GM12873 (cell line): Measurements from ENCODE around the gene CFAP52.

Source experiments
- CTCF ChIP-seq: IDR thresholded peaks from 2 replicates; pipeline ENCODE4 v1.5.1; 2012; ENCODE audit warnings: low read depth, mild to moderate bottlenecking, moderate library complexity, low read length, control low read depth; ENCODE audit not compliant: insufficient read depth; ENCODE audit errors: missing control alignments

CFAP52 gene

GRCh38 chr17:9575381-9576101, 901 bp upstream of the CFAP52 start, which contains the start of gene STX8:
TSS of gene STX8 (minus strand) at chr17:9575820. CDS start at chr17:9575808, 12 bp downstream.
- peak; percentile 17 for TF ChIP-seq CTCF

- no peak for TF ChIP-seq CTCF
Observed at GRCh38 chr17:9577373-9577709, 899 bp downstream of the CFAP52 start.

DNA sequence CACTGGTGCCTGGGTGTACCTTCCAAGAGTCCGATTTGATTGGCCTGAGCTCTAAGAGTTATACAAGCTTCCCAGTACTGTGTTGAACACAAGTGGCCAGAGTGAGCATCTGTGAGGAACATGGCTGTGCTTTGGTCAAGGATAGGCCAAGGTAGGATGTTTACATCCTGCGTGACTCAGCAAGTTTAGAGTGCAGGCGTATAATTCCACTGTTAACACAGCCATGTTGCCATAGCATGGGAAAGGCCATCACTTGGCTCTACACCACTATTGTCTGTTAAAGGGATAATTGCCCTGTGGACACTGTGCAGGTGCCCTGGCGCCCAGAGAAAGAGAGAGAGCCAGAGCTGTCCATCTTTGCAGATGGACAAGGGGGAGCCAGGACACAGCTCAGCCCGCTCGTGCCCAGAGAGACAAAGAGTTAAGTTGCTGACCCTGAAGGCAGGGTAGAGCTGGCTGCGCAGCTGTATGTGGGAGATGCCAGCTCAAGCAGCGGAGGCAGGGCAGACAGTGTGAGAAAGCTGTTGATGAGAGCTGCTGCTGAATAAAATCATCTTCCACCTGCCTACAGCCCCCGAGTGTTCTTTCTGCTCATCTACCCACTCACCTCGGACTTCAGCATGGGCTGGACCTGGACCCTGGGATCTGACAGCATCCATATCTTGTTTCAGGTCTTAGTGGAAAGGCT, 11.7 kb downstream of the CFAP52 start:
- TF ChIP-seq CTCF, result no peak

GRCh38 chr17:9594065-9594464, 17.6 kb downstream of the CFAP52 start:
- TF ChIP-seq CTCF, result no peak

- TF ChIP-seq CTCF, result no peak
Observed at GRCh38 chr17:9598661-9599060, 22.2 kb downstream of the CFAP52 start.

GRCh38 chr17:9606453-9606852, 30.0 kb downstream of the CFAP52 start:
- TF ChIP-seq CTCF, result no peak

- TF ChIP-seq CTCF, result no peak
Observed at GRCh38 chr17:9611557-9611956, 35.1 kb downstream of the CFAP52 start.
